CD4-positive, CD25-positive, alpha-beta regulatory T cell (primary cell): ENCODE data around the gene NOTCH3. TPM values are rescaled to one million over a fixed set of nuclear protein-coding genes. Genes with fewer than 3 reads are reported as not detected.
A peak's percentile ranks its signal among the peaks of the same experiment; 100 is the strongest.

Experiments used
- ATAC-seq, 2 donors: fragments of 150-1000 bp; cut with Tn5 transposase; one replicate each; pipeline ENCODE4 v1.10.0; 2021; ENCODE audit warnings: low read depth in 2 of 2, moderate number of reproducible peaks in 2 of 2, moderate library complexity in 1 of 2
- DNase-seq, 3 donors: peaks; one replicate each; pipeline versions ENCODE4 v3.0.0 to v3.0.0-alpha.2; 2012 to 2022; ENCODE audit warnings: mixed read lengths in 1 of 3
- H3K27ac ChIP-seq: one replicate; pipeline ENCODE4 v1.7.0; 2013; ENCODE audit warnings: mild to moderate bottlenecking, low read length; ENCODE audit not compliant: insufficient read depth, poor library complexity, severe bottlenecking
- H3K27me3 ChIP-seq: one replicate; pipeline ENCODE4 v1.7.0; 2013; ENCODE audit warnings: low read length; ENCODE audit not compliant: control insufficient read depth, insufficient read depth
- H3K36me3 ChIP-seq: one replicate; pipeline ENCODE4 v1.7.0; 2013; ENCODE audit warnings: mild to moderate bottlenecking, low read length, moderate library complexity; ENCODE audit not compliant: control insufficient read depth, insufficient read depth
- H3K4me1 ChIP-seq: 2 replicates; pipeline ENCODE4 v1.7.0; 2013; ENCODE audit warnings: mild to moderate bottlenecking, low read length; ENCODE audit not compliant: insufficient read depth, control insufficient read depth, poor library complexity, severe bottlenecking
- H3K4me3 ChIP-seq: one replicate; pipeline ENCODE4 v1.7.0; 2013; ENCODE audit warnings: low read depth, mild to moderate bottlenecking, low read length, moderate library complexity
- H3K9me3 ChIP-seq, 2 experiments: 1 replicate in 1 of 2; 2 replicates in 1 of 2; pipeline ENCODE4 v1.7.0; 2013; ENCODE audit warnings: low read length in 2 of 2, mild to moderate bottlenecking in 1 of 2, moderate library complexity in 1 of 2; ENCODE audit not compliant: control insufficient read depth in 2 of 2
- H3K27ac Mint-ChIP-seq, 3 donors: one replicate each; pipeline ENCODE4 v1.8.0; 2020 to 2022; ENCODE audit warnings: mild to moderate bottlenecking in 3 of 3, mixed read lengths in 3 of 3, moderate library complexity in 2 of 3
- H3K27me3 Mint-ChIP-seq: one replicate; pipeline ENCODE4 v1.8.0; 2022; ENCODE audit warnings: mild to moderate bottlenecking, mixed read lengths
- H3K36me3 Mint-ChIP-seq: one replicate; pipeline ENCODE4 v1.8.0; 2020; ENCODE audit warnings: mixed read lengths
- H3K4me1 Mint-ChIP-seq, 4 donors: one replicate each; pipeline ENCODE4 v1.8.0; 2020 to 2022; ENCODE audit warnings: mixed read lengths in 4 of 4, mild to moderate bottlenecking in 1 of 4
- H3K4me3 Mint-ChIP-seq, 4 donors: one replicate each; pipeline ENCODE4 v1.8.0; 2020 to 2022; ENCODE audit warnings: mild to moderate bottlenecking in 4 of 4, mixed read lengths in 4 of 4, moderate library complexity in 3 of 4
- H3K9me3 Mint-ChIP-seq, 7 donors: one replicate each; pipeline ENCODE4 v1.8.0; 2020 to 2022; ENCODE audit warnings: mixed read lengths in 7 of 7, mild to moderate bottlenecking in 3 of 7, moderate library complexity in 2 of 7
- polyA plus RNA-seq, 4 donors: library from polyadenylated mRNA; unstranded; fragments of 300-500 nt; fragmentation: Illumina TruSeq; gene quantifications; one replicate each; pipeline ENCODE4 v1.2.3, GENCODE V29; 2021
- total RNA-seq: library from RNA; stranded (reverse); gene quantifications from one replicate; pipeline ENCODE4 v1.2.3, GENCODE V29; 2022

NOTCH3 gene
- total and polyA plus RNA-seq, 5 donors from 2014 or later = not detected

DNA sequence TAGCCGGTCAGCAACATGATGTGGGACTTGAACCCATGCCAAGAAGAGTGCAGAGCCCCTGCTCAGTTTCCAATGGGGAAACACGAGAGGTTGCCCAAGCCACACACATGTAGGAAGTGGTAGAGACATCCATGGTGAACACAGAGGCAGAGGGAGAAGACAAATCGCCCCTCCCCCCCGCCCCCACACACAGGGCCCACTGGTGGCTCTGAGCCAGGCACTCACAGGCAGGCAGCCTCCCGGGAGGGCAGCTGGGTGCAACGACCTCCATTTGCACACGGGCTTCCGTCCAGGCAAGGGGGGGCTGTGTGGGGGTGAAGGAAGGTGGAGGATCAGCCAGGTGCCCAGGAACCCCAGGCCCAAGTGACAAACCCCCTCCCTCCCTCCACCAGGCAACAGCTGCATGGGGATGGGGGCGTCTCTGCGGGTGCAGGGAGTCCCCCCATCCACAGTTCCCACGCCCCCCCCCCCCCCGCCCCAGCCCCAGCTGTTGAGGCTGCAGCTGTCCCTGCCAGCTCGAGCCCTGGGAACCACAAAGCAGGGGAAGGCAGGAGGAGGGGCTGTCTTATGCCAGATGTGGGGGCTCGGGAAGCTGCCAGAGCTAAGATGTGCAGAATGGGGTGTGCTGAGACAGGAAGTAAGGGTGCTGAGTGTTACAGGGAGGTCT, 3.4 kb downstream of the NOTCH3 start:
- Histone ChIP-seq H3K36me3 (no peaks in the 10 kb centered on the region), H3K27ac (no peak overlapping the region), H3K27me3 (peaks cover 22% of the 10 kb centered on the region), H3K4me1 (peaks cover 8% of the 10 kb centered on the region), H3K4me3 (no peak overlapping the region), H3K9me3 (no peaks in the 10 kb centered on the region)
- DNase-seq (no peak), ATAC-seq (no peak)
- peaks cover 55% of the 10 kb centered on the region for H3K27me3 Mint-ChIP-seq
- H3K27ac Mint-ChIP-seq = peak overlapping the region in 1 of 3 donors; percentile 48
- H3K4me3 Mint-ChIP-seq = no peak overlapping the region
- H3K36me3 Mint-ChIP-seq = no peaks in the 10 kb centered on the region
- peaks cover 0 to 3% (median 0%) of the 10 kb centered on the region in 7 donors for H3K9me3 Mint-ChIP-seq
- peaks cover 0 to 35% (median 15%) of the 10 kb centered on the region in 4 donors for H3K4me1 Mint-ChIP-seq

DNA sequence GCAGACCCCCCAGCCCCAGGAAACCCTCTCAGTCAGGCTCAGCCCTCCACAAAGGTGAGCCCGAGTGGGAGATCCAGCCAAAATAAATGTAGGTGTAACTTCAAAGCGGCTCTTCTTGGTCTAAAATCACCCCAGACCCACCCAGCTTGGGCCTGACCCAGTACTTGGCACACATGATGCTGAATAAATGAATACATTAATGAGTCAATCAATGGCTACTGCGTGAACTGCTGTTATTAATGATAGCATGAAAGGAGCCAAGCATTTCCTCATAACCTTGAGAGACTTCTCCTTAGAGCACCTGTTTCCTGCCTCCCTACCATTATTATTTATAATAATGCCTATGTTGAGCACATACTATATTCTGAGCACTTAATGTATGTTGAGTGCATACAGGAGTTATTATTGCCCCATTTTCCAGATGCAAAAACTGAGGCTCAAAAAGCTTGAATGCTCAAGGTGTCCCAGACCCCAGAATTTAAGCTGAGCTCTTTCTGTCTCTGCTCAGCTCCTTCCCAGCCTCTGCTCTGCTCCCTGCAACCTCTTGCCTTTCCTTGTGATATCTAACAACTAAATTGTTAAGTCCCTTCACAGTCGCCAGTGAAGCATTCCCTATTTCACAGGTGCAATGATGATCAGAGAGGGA, 4.3 kb downstream of the NOTCH3 start:
- peaks cover 0 to 35% (median 15%) of the 10 kb centered on the region in 4 donors for H3K4me1 Mint-ChIP-seq
- Histone ChIP-seq H3K4me3 (no peak overlapping the region), H3K9me3 (no peaks in the 10 kb centered on the region), H3K27me3 (peaks cover 22% of the 10 kb centered on the region), H3K27ac (no peak overlapping the region), H3K36me3 (no peaks in the 10 kb centered on the region), H3K4me1 (peaks cover 8% of the 10 kb centered on the region)
- H3K27ac Mint-ChIP-seq = no peak overlapping the region
- H3K9me3 Mint-ChIP-seq = peaks cover 0 to 3% (median 0%) of the 10 kb centered on the region in 7 donors
- no peak for ATAC-seq
- no peaks in the 10 kb centered on the region for H3K36me3 Mint-ChIP-seq
- DNase-seq = no peak
- H3K4me3 Mint-ChIP-seq = peak overlapping the region in 2 of 4 donors; percentile 11 to 39
- H3K27me3 Mint-ChIP-seq = peaks cover 48% of the 10 kb centered on the region

DNA sequence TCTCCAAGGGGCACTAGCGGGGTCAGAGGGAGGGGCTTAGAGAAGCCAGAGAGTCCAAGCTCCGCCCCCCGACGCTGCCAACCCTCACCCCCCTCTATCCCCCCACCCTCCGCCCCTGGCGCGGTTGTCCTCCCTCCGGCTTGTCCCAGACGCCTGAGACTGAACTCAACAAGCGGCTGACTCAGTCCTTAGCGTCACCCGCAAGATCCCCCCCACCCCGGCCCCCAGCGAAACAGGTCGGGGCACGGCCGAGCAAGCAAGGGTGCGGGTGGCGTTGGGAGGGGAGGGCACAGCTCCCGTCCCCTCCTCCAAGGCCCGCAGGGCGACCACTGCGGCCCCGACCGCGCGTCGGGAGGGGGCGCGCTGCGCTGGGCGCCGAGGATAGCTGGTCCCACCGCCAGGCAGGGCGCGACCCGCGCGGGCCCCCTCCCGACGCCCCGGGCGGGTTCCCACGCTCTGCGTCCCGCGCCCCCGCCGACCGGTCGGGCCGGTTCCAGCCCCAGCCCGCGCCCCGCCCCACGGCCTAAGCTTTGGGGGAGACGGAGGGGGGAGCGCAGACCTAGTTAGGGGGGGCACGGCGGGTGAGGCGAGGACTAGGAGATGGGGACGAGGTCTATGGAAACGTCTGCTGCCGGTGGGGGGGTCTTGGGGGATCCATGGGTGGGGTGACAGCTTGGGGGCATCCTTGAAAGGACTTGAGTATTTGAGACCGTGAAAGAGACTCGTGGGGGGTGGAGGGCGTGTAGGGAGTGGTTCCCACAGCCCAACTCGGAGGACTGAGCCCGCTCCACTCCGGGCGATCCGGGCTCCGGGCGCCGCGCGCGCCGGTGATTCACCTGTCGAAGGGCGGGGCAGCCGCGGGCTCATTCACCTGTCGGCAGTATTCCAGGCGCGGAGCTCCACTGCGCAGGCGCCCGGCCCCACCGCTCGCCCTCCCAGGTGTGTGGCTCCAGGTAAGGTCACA, 5.1 kb downstream of the NOTCH3 start:
- H3K4me1 Mint-ChIP-seq = peaks cover 0 to 31% (median 15%) of the 10 kb centered on the region in 4 donors
- no peak overlapping the region for H3K4me3 Mint-ChIP-seq
- peak in 1 of 2 donors; percentile 10 for ATAC-seq
- H3K27me3 Mint-ChIP-seq = peaks cover 46% of the 10 kb centered on the region
- no peak for DNase-seq
- Histone ChIP-seq H3K4me3 (no peak overlapping the region), H3K36me3 (no peaks in the 10 kb centered on the region), H3K9me3 (no peaks in the 10 kb centered on the region), H3K27ac (no peak overlapping the region), H3K4me1 (peaks cover 8% of the 10 kb centered on the region), H3K27me3 (peaks cover 22% of the 10 kb centered on the region)
- no peaks in the 10 kb centered on the region for H3K36me3 Mint-ChIP-seq
- H3K27ac Mint-ChIP-seq = no peak overlapping the region
- peaks cover 0 to 3% (median 0%) of the 10 kb centered on the region in 7 donors for H3K9me3 Mint-ChIP-seq

DNA sequence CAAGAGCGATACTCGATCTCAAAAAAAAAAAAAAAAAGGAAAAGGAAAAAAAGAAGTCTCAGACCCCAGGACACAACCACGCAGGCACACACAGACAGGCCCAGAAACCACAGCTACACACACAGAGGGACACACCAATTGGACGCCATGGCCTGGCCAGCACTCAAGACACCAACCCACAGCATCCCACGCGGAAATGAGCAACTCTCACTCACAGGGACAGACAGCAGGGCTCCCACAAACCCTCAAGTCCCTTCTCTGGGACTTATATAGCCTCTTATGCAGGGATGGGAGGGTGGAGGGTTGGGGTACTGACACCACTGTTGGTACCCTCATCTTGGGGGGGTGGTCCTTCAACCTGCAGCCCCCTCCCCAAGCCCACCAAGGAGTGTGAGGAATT, 5.9 kb downstream of the NOTCH3 start:
- Histone ChIP-seq H3K4me3 (no peak overlapping the region), H3K27ac (no peak overlapping the region), H3K4me1 (peaks cover under 1% of the 10 kb centered on the region), H3K27me3 (peaks cover 22% of the 10 kb centered on the region), H3K9me3 (no peaks in the 10 kb centered on the region), H3K36me3 (no peaks in the 10 kb centered on the region)
- peaks cover 0 to 31% (median 15%) of the 10 kb centered on the region in 4 donors for H3K4me1 Mint-ChIP-seq
- H3K27me3 Mint-ChIP-seq = peaks cover 46% of the 10 kb centered on the region
- H3K4me3 Mint-ChIP-seq = peak overlapping the region in 1 of 4 donors; percentile 46
- no peaks in the 10 kb centered on the region for H3K36me3 Mint-ChIP-seq
- ATAC-seq (no peak), DNase-seq (no peak)
- peaks cover 0 to 3% (median 0%) of the 10 kb centered on the region in 7 donors for H3K9me3 Mint-ChIP-seq
- no peak overlapping the region for H3K27ac Mint-ChIP-seq

DNA sequence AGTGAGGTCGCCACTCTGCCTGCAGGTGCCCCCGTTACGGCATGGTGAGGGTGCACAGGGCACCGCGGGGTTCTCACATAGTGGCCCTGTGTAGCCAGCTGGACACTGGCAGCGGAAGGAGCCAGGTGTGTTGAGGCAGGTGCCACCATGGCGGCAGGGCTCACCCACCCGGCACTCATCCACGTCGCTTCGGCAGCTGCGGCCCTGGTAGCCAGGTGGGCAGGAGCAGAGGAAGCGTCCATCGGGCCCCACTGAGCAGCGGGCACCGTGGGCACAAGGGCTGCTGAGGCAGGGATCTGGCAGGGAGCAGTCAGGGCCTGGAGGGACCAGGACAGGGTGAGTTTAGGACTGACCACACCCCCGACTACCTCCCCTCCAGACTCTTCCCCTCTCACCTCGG, 8.8 kb downstream of the NOTCH3 start:
- Histone ChIP-seq H3K4me3 (no peak overlapping the region), H3K27me3 (peaks cover 6% of the 10 kb centered on the region), H3K27ac (no peak overlapping the region), H3K4me1 (no peaks in the 10 kb centered on the region), H3K36me3 (no peaks in the 10 kb centered on the region), H3K9me3 (no peaks in the 10 kb centered on the region)
- no peak for ATAC-seq
- no peak for DNase-seq
- Mint-ChIP-seq H3K36me3 (no peaks in the 10 kb centered on the region), H3K27me3 (peaks cover 29% of the 10 kb centered on the region), H3K4me3 (no peak overlapping the region), H3K9me3 (no peaks in the 10 kb centered on the region), H3K4me1 (peaks cover 0 to 16% (median 8%) of the 10 kb centered on the region in 4 donors), H3K27ac (no peak overlapping the region)

DNA sequence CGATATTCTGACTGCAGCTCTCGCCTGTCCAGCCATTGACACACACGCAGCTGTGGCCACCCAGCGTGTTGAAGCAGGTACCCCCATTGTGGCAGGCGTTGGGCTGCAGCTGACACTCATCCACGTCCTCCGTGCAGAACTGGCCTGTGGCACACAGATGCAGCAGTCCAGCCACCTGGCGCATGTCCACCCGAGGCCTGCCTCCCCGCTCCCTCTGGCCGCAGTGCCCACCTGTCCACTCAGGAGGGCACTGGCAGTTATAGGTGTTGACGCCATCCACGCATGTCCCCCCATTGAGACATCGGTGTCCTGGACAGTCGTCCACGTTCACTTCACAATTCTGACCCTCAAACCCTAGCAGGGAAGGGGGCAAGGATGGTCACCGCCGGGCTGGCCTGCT, 9.3 kb downstream of the NOTCH3 start:
- no peaks in the 10 kb centered on the region for H3K9me3 Mint-ChIP-seq
- H3K4me1 Mint-ChIP-seq = peaks cover 0 to 13% (median 6%) of the 10 kb centered on the region in 4 donors
- Histone ChIP-seq H3K27ac (no peak overlapping the region), H3K4me3 (no peak overlapping the region), H3K4me1 (no peaks in the 10 kb centered on the region), H3K27me3 (peaks cover 2% of the 10 kb centered on the region), H3K9me3 (no peaks in the 10 kb centered on the region), H3K36me3 (no peaks in the 10 kb centered on the region)
- H3K4me3 Mint-ChIP-seq = no peak overlapping the region
- DNase-seq (no peak), ATAC-seq (no peak)
- peaks cover 24% of the 10 kb centered on the region for H3K27me3 Mint-ChIP-seq
- H3K27ac Mint-ChIP-seq = no peak overlapping the region
- H3K36me3 Mint-ChIP-seq = no peaks in the 10 kb centered on the region

DNA sequence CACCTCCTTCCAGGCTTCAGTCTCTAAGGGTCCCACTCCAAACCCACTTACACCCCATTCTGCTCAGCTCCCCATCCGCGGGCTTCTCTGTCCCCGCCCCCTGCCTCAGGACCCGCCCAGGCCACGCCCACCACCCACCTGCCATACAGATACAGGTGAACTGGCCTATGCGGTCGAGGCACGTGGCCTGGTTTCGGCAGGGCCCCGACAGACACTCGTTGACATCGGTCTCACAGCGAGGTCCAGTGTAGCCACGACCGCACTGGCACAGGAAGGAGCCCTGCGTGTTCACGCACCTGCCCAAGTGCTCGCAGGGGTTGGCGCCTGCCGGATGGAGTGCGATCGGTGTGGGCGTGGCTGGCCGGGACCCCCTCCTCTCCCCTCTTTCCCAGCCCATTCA, 11.9 kb downstream of the NOTCH3 start:
- no peaks in the 10 kb centered on the region for H3K4me1 Mint-ChIP-seq
- no peak for DNase-seq
- Histone ChIP-seq H3K36me3 (no peaks in the 10 kb centered on the region), H3K9me3 (no peaks in the 10 kb centered on the region), H3K27ac (no peak overlapping the region), H3K4me1 (no peaks in the 10 kb centered on the region), H3K27me3 (no peaks in the 10 kb centered on the region), H3K4me3 (no peak overlapping the region)
- H3K27me3 Mint-ChIP-seq = peaks cover 12% of the 10 kb centered on the region
- H3K4me3 Mint-ChIP-seq = no peak overlapping the region
- no peaks in the 10 kb centered on the region for H3K9me3 Mint-ChIP-seq
- no peak for ATAC-seq
- peak overlapping the region in 1 of 3 donors; percentile 71 for H3K27ac Mint-ChIP-seq
- H3K36me3 Mint-ChIP-seq = no peaks in the 10 kb centered on the region
